ENCODE measurements around the gene ZDHHC8.

ZDHHC8 gene

GRCh38 chr22:20127869-20128618, 3.6 kb upstream of the ZDHHC8 start:
- ChIA-PET POLR2A (no interaction called here), CTCF (interaction anchor here (1.0 to 3.3 kb wide), 3 partner anchors 9 to 162 kb away, joined by 3 to 27 read pairs (median 4); partner anchors contain the start of gene RANBP1)
- TF ChIP-seq CTCF (IDR thresholded peaks at IDR 0.05; ENCODE audit: insufficient read depth, low read length, missing control alignments): no peak
- H3K4me3 ChIP-seq (ENCODE audit: low read depth, low read length): no peak overlapping the region
- no peak for DNase-seq (ENCODE audit: low read depth, low spot score)

GRCh38 chr22:20128619-20128901, 3.0 kb upstream of the ZDHHC8 start:
- POLR2A ChIA-PET: no interaction called here
- H3K4me3 ChIP-seq (ENCODE audit: low read depth, low read length): no peak overlapping the region
- CTCF ChIA-PET: interaction anchor here (1.0 to 3.3 kb wide), 4 partner anchors 10 to 163 kb away, joined by 3 to 27 read pairs (median 4); partner anchors contain the start of gene RANBP1
- no peak for DNase-seq (ENCODE audit: low read depth, low spot score)
- TF ChIP-seq CTCF (IDR thresholded peaks at IDR 0.05; ENCODE audit: insufficient read depth, low read length, missing control alignments): no peak

- DNase-seq (ENCODE audit: low read depth, low spot score): no peak
- no peak overlapping the region for H3K4me3 ChIP-seq (ENCODE audit: low read depth, low read length)
- CTCF ChIA-PET: interaction anchor here (1.0 to 3.3 kb wide), 5 partner anchors 10 to 399 kb away, joined by 3 to 27 read pairs (median 4); partner anchors contain the start of gene RANBP1
- TF ChIP-seq CTCF (IDR thresholded peaks at IDR 0.05; ENCODE audit: insufficient read depth, low read length, missing control alignments): peak; percentile 52
- POLR2A ChIA-PET: no interaction called here
Observed at GRCh38 chr22:20128902-20129746, 2.5 kb upstream of the ZDHHC8 start.

GRCh38 chr22:20129747-20130014, 1.9 kb upstream of the ZDHHC8 start:
- no peak overlapping the region for H3K4me3 ChIP-seq (ENCODE audit: low read depth, low read length)
- CTCF ChIA-PET: interaction anchor here (1.3 to 3.3 kb wide), 3 partner anchors 11 to 399 kb away, joined by 4 to 27 read pairs (median 5); no protein-coding TSS in a partner anchor
- POLR2A ChIA-PET: no interaction called here
- DNase-seq (ENCODE audit: low read depth, low spot score): no peak
- TF ChIP-seq CTCF (IDR thresholded peaks at IDR 0.05; ENCODE audit: insufficient read depth, low read length, missing control alignments): no peak

- POLR2A ChIA-PET: interaction anchor here (1.7 kb wide), 1 partner anchor 12 kb away, joined by 12 read pairs; the partner anchor contains the start of gene TRMT2A
- no peak for DNase-seq (ENCODE audit: low read depth, low spot score)
- H3K4me3 ChIP-seq (ENCODE audit: low read depth, low read length): no peak overlapping the region; the same call in 1 of the 2 replicates
- CTCF ChIA-PET: interaction anchor here (2.0 to 3.3 kb wide), 2 partner anchors 11 to 400 kb away, joined by 5 to 27 read pairs; no protein-coding TSS in a partner anchor
- no peak for TF ChIP-seq CTCF (IDR thresholded peaks at IDR 0.05; ENCODE audit: insufficient read depth, low read length, missing control alignments)
Observed at GRCh38 chr22:20130319-20130718, 1.3 kb upstream of the ZDHHC8 start.
